Cardiac muscle cell (in vitro differentiated cells and primary cell): ENCODE data around the gene INCENP. TPM values are rescaled to one million over a fixed set of nuclear protein-coding genes. Genes with fewer than 3 reads are reported as not detected.

Experiments used
- DNase-seq, 2 donors: peaks; one replicate each; pipeline versions ENCODE4 v3.0.0 to v3.0.0-alpha.2; 2010 to 2017; ENCODE audit warnings: low read depth in 1 of 2, low spot score in 1 of 2
- H3K27ac ChIP-seq: fragments of 200-600 bp; sonication (generic); 2 replicates; pipeline ENCODE4 v1.5.1; 2016
- H3K27me3 ChIP-seq: fragments of 200-600 bp; sonication (generic); 2 replicates; pipeline ENCODE4 v1.6.0; 2016; ENCODE audit warnings: control low read depth
- H3K36me3 ChIP-seq: fragments of 200-600 bp; sonication (generic); 2 replicates; pipeline ENCODE4 v1.5.1; 2016; ENCODE audit warnings: control low read depth
- H3K4me1 ChIP-seq: fragments of 200-600 bp; sonication (generic); 2 replicates; pipeline ENCODE4 v1.8.1; 2017; ENCODE audit warnings: low read depth, mild to moderate bottlenecking, mixed run types
- H3K4me3 ChIP-seq: fragments of 200-600 bp; sonication (generic); 2 replicates; pipeline ENCODE4 v1.5.1; 2016; ENCODE audit warnings: mild to moderate bottlenecking
- H3K9me3 ChIP-seq: fragments of 200-600 bp; sonication (generic); 2 replicates; pipeline ENCODE4 v1.5.1; 2017; ENCODE audit warnings: low read depth, mild to moderate bottlenecking, control low read depth
- CTCF ChIP-seq: IDR thresholded peaks from 2 replicates; pipeline ENCODE4 v1.5.1; 2012; ENCODE audit warnings: low read depth, mild to moderate bottlenecking, low read length
- polyA plus RNA-seq: library from polyadenylated mRNA; unstranded; fragments of >200 nt; fragmentation: Nextera tagmentation; extraction: Ambion mirVana; gene quantifications from 2 replicates; pipeline ENCODE4 v1.2.1, GENCODE V29; 2016
- total RNA-seq: library from RNA; depleted of rRNA; stranded (reverse); fragments of >200 nt; gene quantifications from 2 replicates; pipeline ENCODE4 v1.2.3, GENCODE V29; 2016

The INCENP gene
- total and polyA plus RNA-seq, 2 experiments from 2014 or later, result 1.9 to 68.7 TPM

- TF ChIP-seq CTCF, result no peak
- DNase-seq, result no peak
- H3K27me3 ChIP-seq, result no peaks in the 10 kb centered on the region
- no peaks in the 10 kb centered on the region for H3K4me1 ChIP-seq
- no peak overlapping the region for H3K27ac ChIP-seq
- H3K4me3 ChIP-seq, result no peak overlapping the region
- H3K36me3 ChIP-seq, result peaks cover 14% of the 10 kb centered on the region
- no peaks in the 10 kb centered on the region for H3K9me3 ChIP-seq
These were observed 16.7 kb downstream of the INCENP start for GRCh38 chr11:62140304-62141110.

- Histone ChIP-seq H3K36me3 (peaks cover 17% of the 10 kb centered on the region), H3K4me3 (no peak overlapping the region), H3K27me3 (no peaks in the 10 kb centered on the region), H3K9me3 (no peaks in the 10 kb centered on the region), H3K27ac (no peak overlapping the region), H3K4me1 (no peaks in the 10 kb centered on the region)
- TF ChIP-seq CTCF, result no peak
- DNase-seq, result peak in 1 of 2 donors; percentile 13
These were observed 17.6 kb downstream of the INCENP start for GRCh38 chr11:62141111-62142042.

- DNase-seq, result no peak
- TF ChIP-seq CTCF, result no peak
- Histone ChIP-seq H3K4me3 (no peak overlapping the region), H3K27me3 (no peaks in the 10 kb centered on the region), H3K4me1 (no peaks in the 10 kb centered on the region), H3K36me3 (peaks cover 17% of the 10 kb centered on the region), H3K27ac (no peak overlapping the region), H3K9me3 (no peaks in the 10 kb centered on the region)
These were observed 18.2 kb downstream of the INCENP start for GRCh38 chr11:62142043-62142375.

- Histone ChIP-seq H3K9me3 (no peaks in the 10 kb centered on the region), H3K4me3 (no peak overlapping the region), H3K36me3 (peaks cover 18% of the 10 kb centered on the region), H3K27ac (no peak overlapping the region), H3K27me3 (no peaks in the 10 kb centered on the region), H3K4me1 (no peaks in the 10 kb centered on the region)
- TF ChIP-seq CTCF, result no peak
- DNase-seq, result no peak
These were observed 19.1 kb downstream of the INCENP start for GRCh38 chr11:62142921-62143320.

GRCh38 chr11:62143727-62144126 lies 19.9 kb downstream of the INCENP start:
- Histone ChIP-seq H3K9me3 (no peaks in the 10 kb centered on the region), H3K36me3 (peaks cover 18% of the 10 kb centered on the region), H3K4me3 (no peak overlapping the region), H3K27me3 (no peaks in the 10 kb centered on the region), H3K4me1 (no peaks in the 10 kb centered on the region), H3K27ac (no peak overlapping the region)
- DNase-seq, result no peak
- no peak for TF ChIP-seq CTCF
